Measurements from ENCODE around the gene PTGDS.

GRCh38 chr9:136945333-136946227 lies 31.7 kb upstream of the PTGDS start:
- TF ChIP-seq POLR2A (IDR thresholded peaks at IDR 0.05): no peak
- TF ChIP-seq, protein P1, sequence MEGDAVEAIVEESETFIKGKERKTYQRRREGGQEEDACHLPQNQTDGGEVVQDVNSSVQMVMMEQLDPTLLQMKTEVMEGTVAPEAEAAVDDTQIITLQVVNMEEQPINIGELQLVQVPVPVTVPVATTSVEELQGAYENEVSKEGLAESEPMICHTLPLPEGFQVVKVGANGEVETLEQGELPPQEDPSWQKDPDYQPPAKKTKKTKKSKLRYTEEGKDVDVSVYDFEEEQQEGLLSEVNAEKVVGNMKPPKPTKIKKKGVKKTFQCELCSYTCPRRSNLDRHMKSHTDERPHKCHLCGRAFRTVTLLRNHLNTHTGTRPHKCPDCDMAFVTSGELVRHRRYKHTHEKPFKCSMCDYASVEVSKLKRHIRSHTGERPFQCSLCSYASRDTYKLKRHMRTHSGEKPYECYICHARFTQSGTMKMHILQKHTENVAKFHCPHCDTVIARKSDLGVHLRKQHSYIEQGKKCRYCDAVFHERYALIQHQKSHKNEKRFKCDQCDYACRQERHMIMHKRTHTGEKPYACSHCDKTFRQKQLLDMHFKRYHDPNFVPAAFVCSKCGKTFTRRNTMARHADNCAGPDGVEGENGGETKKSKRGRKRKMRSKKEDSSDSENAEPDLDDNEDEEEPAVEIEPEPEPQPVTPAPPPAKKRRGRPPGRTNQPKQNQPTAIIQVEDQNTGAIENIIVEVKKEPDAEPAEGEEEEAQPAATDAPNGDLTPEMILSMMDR (IDR thresholded peaks at IDR 0.05): no peak
- no peak for TF ChIP-seq POLR2AphosphoS5 (IDR thresholded peaks at IDR 0.05)

Measured in breast epithelium (tissue), 3 donors.